Epithelial cell of prostate (primary cell): ENCODE measurements around the gene ZNF804B.

Source experiments
- DNase-seq: peaks from one replicate; pipeline ENCODE4 v3.0.0-alpha.2; 2011; ENCODE audit warnings: low read depth, low spot score
- H3K27ac ChIP-seq: fragments of 450-650 bp; 2 replicates; pipeline ENCODE4 v1.5.1; 2017; ENCODE audit warnings: mild to moderate bottlenecking

ZNF804B gene

DNA sequence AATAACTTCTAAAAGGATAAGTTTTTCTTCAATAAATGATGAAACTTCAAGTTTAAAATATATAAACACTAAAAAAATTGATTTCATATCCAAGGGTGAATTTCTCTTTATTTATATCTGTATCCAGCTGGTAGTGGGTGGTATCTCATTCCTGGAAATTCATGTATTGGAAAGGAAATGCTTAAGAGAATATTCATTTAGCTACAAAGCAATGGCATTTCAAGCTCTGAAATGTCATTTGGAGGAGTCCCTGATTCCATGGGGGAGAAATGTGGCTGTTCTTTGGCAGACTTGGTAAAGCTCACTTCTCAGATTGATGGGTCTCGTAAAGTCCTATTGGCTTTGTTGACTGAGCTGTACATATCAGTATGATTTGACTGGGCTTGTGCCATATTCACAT, 192.3 kb downstream of the ZNF804B start:
- DNase-seq: no peak
- no peak overlapping the region for H3K27ac ChIP-seq

GRCh38 chr7:88964418-88964817, 204.9 kb downstream of the ZNF804B start:
- DNase-seq: no peak
- no peak overlapping the region for H3K27ac ChIP-seq

DNA sequence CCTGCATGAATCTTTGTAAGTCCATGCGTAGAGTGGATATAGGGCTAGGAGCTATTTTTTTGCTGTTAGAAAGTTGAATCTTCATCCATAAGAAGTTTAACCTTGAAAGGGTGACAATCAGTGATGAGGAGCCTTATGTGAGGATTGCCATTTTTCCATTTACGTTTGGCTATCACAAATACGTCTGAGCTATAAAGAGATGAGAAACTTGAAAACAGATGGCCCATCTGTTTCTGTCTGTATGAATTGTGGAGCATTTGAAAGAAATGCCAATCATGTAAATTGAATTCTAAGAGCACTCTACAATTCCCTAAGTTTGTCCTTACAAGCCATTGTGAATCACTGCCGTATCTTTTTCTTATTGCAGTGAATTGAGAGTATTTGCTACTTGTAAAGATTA, 205.9 kb downstream of the ZNF804B start:
- DNase-seq: no peak
- no peak overlapping the region for H3K27ac ChIP-seq

- no peak for DNase-seq
Observed at GRCh38 chr7:88967432-88967831, 207.9 kb downstream of the ZNF804B start.

DNA sequence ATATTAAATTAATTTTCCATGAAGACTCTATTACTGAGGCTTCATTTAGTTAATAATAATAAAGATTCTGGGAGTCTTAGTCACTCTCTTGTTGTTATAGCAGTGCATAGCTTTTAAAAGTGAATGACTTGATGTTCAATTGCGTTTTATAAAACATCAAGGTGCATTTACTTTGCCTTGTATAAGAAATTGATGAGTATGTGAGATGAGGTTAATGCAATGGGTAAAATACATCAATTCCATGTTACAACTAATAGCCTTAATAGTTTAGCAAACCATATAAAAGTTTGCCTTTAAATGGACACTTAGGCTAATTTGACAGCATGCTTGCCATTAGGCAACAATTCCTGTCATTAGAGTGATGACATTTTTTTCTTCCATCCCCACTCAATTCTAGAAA, 209.7 kb downstream of the ZNF804B start:
- DNase-seq: no peak
- H3K27ac ChIP-seq: no peak overlapping the region

More at GRCh38 chr7:88967432-88967831, 207.9 kb downstream of the ZNF804B start:
- no peak overlapping the region for H3K27ac ChIP-seq

- no peak for DNase-seq
- no peak overlapping the region for H3K27ac ChIP-seq
Observed at GRCh38 chr7:88985295-88985694, 225.8 kb downstream of the ZNF804B start.

DNA sequence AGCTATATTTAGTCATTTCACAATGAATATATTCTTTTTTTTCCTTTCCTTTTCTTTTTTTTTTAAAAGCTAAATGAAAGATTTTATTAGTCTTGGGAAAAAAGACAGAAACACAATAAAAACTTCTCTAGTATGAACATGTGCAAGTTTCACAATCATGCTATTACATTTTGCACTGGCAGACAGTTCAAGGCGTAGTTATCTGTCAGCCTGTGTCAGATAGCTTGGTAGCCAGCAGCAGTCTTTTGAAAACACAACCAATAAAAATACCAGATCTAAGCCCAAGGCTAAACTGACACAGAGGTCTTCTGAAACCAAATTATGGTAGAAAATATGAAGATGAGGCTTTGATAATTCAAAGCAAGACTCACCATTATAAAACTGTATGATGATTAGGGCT, 241.8 kb downstream of the ZNF804B start:
- no peak overlapping the region for H3K27ac ChIP-seq
- DNase-seq: peak; percentile 12

DNA sequence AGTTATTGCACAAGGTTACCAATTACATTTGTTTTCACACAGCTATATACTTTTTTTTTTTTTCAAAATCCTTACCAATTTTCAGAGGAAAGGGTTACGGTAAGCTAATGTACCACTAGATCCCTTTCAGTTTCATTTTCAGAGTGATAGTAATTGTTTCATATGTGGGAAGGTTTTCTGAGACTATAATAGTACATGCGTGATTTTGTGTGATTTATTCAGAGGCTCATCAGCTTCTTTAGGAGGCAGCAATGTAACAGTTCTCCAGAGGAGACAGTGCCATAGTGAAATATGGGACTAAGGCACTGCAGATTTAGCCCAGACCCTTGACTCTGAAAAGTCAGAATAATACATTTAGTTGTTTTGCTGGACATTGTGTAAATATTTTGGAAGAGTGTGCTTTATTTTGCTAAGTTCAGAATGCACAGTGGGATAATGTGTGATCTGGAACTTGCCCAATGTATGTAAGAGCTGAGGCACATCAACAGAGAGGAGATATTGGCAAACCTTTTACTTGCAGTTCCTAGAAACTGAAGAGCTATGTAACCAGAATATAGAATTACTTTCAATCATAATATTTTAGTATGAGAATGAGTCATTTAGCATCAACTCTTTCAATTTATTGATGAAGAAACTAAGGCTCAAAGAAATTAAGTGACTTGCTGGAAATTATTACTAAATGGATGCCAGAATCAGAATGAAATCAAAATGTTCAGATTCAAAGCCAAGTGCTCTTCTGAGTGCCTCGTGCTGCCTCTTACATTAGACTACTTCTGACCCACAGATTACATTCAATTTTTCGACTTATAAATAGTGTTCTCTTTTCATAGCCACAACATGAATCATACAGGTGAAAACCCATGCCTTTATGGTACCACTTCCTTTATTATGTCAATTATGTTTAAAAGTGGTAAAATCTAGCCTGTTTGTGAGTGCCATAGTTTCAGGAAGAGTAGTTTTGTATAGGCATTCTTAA, 243.8 kb downstream of the ZNF804B start:
- DNase-seq: no peak
- H3K27ac ChIP-seq: no peak overlapping the region

GRCh38 chr7:89012016-89012415, 252.5 kb downstream of the ZNF804B start:
- H3K27ac ChIP-seq: no peak overlapping the region
- no peak for DNase-seq

GRCh38 chr7:89017695-89018094, 258.2 kb downstream of the ZNF804B start:
- H3K27ac ChIP-seq: no peak overlapping the region

DNA sequence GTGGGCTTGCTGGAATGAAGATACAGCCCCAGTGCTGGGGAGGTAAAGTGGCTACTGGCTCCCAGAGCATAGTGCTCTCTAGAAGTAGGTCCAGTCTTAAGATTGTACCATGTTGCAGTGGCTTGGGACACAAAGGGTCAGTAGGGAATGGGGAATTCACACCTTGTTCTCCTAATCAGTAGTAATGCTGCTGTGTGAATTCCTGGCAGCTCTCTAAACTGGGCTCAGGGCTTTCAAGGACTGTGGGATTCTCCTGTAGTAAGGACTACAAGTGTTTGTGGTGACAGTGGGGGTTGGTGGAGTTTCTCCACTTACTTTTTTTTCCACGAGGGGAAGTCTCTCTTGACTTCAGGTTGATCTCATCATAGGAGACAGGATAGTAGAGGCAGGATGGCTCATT, 262.2 kb downstream of the ZNF804B start:
- H3K27ac ChIP-seq: no peak overlapping the region
- no peak for DNase-seq

More at GRCh38 chr7:89017695-89018094, 258.2 kb downstream of the ZNF804B start:
- DNase-seq: no peak

GRCh38 chr7:89023206-89023605, 263.7 kb downstream of the ZNF804B start:
- H3K27ac ChIP-seq: no peak overlapping the region
- no peak for DNase-seq

- no peak overlapping the region for H3K27ac ChIP-seq
Observed at GRCh38 chr7:89023877-89024276, 264.4 kb downstream of the ZNF804B start.

DNA sequence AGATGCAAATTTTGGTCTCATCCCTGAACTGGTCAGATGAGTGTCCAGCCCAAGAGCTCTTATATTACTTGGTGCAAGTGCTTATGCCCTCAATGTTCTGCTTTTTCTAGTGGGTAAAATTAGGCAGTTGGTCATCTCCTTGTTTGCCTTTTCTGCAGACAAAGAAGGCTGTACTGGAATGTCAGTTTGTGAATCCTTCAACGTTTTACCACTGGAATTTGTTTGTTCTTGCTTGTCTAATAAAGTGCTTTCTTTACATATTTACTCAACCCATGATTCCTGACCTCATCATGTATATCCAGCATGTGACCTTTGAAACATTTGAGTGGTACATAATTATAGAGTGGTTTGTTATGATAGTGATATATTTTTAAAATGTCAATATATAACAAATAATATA, 268.3 kb downstream of the ZNF804B start:
- no peak overlapping the region for H3K27ac ChIP-seq
- DNase-seq: no peak

More at GRCh38 chr7:89023877-89024276, 264.4 kb downstream of the ZNF804B start:
- no peak for DNase-seq

- H3K27ac ChIP-seq: no peak overlapping the region
- DNase-seq: no peak
Observed at GRCh38 chr7:89028319-89028718, 268.8 kb downstream of the ZNF804B start.

DNA sequence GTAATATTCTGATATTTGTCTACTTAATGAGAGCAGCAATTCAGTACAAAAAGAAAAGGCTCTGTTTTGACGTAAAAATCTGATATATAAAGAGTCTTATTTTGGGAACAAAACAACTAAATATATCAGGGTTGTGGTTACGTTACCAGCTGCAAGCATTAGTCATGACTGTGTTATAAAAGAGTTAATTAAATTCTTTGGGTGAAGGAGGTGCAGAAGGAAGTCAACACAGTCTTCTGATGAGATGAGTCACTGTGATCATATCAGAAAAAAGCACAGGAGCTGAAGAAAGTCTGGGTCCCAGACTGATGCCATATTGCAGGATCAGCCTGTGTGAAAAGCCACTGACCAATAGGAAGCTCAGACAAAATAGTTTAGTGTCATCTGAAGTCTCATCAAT, 270.4 kb downstream of the ZNF804B start:
- DNase-seq: peak; percentile 33
- no peak overlapping the region for H3K27ac ChIP-seq

DNA sequence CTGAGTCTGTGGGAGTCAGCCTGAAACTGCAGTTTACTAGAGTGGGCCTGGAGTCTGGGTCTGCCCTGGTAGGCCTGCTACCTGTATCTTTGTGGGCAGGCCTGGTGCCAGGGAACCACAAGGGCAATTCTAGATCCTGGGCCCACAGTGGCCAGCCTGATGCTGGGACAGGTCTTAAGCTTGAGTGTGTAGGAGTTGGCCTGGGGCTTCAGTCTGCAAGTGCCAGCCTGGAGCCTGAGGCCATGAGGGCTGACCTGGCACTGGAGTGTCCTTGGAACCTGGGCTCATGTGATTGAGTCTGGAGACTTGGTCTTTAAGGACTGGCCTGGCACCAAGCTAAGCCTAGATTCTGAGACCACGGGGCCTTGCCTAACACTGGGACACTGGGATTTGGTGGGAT, 281.7 kb downstream of the ZNF804B start:
- H3K27ac ChIP-seq: no peak overlapping the region
- DNase-seq: no peak

- no peak for DNase-seq
- no peak overlapping the region for H3K27ac ChIP-seq
Observed at GRCh38 chr7:89042940-89043339, 283.4 kb downstream of the ZNF804B start.

DNA sequence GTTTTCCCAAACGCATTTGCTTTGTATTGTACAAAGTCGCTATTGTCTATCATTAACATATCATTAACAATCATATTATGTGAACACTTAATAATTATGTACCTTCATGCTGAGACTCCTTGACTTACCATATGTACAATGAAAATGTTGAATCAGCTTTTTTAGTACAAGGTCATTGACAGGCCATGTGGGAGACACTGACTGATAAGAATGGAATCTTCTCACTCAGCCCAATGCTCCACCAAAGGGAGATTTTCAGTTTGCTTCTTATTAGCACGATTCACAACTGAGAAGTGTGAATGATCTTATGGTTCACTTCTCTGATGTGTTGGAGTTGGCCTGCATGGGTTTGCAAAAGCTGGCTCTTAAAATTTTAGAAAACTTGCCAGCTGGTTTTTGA, 289.5 kb downstream of the ZNF804B start:
- H3K27ac ChIP-seq: no peak overlapping the region
- no peak for DNase-seq

DNA sequence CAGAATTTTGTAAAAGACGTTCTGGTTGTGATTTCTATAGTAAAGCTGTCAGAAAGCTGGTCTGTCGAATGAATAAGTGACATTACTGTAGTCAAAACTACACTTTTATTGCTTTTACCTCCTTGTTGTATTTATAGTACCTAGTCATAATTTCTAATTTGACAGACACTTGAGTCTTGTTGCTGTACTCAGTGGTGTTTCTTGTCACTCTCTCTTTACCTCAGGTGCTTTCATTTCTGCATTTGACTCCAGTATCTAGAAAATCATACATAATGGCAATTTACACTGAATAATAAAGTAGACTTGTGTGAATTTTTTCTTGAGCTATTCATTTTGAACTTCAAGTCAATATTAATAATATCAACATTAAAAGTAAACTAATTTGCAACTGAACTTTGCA, 293.6 kb downstream of the ZNF804B start:
- no peak overlapping the region for H3K27ac ChIP-seq
- no peak for DNase-seq

GRCh38 chr7:89054361-89054760, 294.9 kb downstream of the ZNF804B start:
- H3K27ac ChIP-seq: no peak overlapping the region

GRCh38 chr7:89060234-89060633, 300.7 kb downstream of the ZNF804B start:
- no peak overlapping the region for H3K27ac ChIP-seq
- no peak for DNase-seq

More at GRCh38 chr7:89054361-89054760, 294.9 kb downstream of the ZNF804B start:
- no peak for DNase-seq
